HepG2 (cell line): ENCODE data around the gene BMF. TPM values are rescaled to one million over a fixed set of nuclear protein-coding genes. Genes with fewer than 3 reads are reported as not detected.

ENCODE experiments used
- JUND ChIP-seq: sonication (generic); formaldehyde crosslinking; IDR thresholded peaks from 2 replicates; pipeline ENCODE4 v1.8.0; 2022; ENCODE audit warnings: mild to moderate bottlenecking, missing genetic modification reagents
- NONO ChIP-seq, 2 experiments: fragments of 450-650 bp in 1 of 2; sonication (generic) in 1 of 2; formaldehyde crosslinking in 1 of 2; IDR thresholded peaks in 1 of 2; conservative IDR thresholded peaks in 1 of 2; 2 replicates each; pipeline versions ENCODE4 v1.6.1 to v1.8.0; 2017 to 2022; ENCODE audit warnings: mild to moderate bottlenecking in 1 of 2, missing genetic modification reagents in 1 of 2, moderate library complexity in 1 of 2
- RNF2 ChIP-seq: fragments of 450-650 bp; conservative IDR thresholded peaks from 2 replicates; pipeline ENCODE4 v1.6.1; 2016; ENCODE audit warnings: low read depth
- XRCC5 ChIP-seq: fragments of 200-400 bp; formaldehyde crosslinking; optimal IDR thresholded peaks from 2 replicates; pipeline ENCODE3; 2017; ENCODE audit warnings: mild to moderate bottlenecking, low read length
- ZBTB3 ChIP-seq: sonication (generic); formaldehyde crosslinking; IDR thresholded peaks from 2 replicates; pipeline ENCODE4 v1.4.0; 2020; ENCODE audit warnings: low read depth, mild to moderate bottlenecking, moderate library complexity, missing genetic modification reagents, borderline replicate concordance
- ZNF234 ChIP-seq: sonication (generic); formaldehyde crosslinking; conservative IDR thresholded peaks from 2 replicates; pipeline ENCODE4 v1.5.1; 2020; ENCODE audit warnings: mild to moderate bottlenecking, missing genetic modification reagents
- ZNF264 ChIP-seq: sonication (generic); formaldehyde crosslinking; IDR thresholded peaks from 2 replicates; pipeline ENCODE4 v1.4.0; 2020; ENCODE audit warnings: missing genetic modification reagents
- ZNF460 ChIP-seq: sonication (generic); formaldehyde crosslinking; IDR thresholded peaks from 2 replicates; pipeline ENCODE4 v1.5.1; 2020; ENCODE audit warnings: missing genetic modification reagents, mild to moderate bottlenecking, borderline replicate concordance
- ZNF510 ChIP-seq: sonication (generic); formaldehyde crosslinking; IDR thresholded peaks from 2 replicates; pipeline ENCODE4 v1.4.0; 2020; ENCODE audit warnings: low read depth, mild to moderate bottlenecking, missing genetic modification reagents
- ZNF878 ChIP-seq: sonication (generic); formaldehyde crosslinking; IDR thresholded peaks from 2 replicates; pipeline ENCODE4 v1.8.1; 2023; ENCODE audit warnings: mild to moderate bottlenecking, missing genetic modification reagents, moderate library complexity
- ZSCAN29 ChIP-seq: sonication (generic); formaldehyde crosslinking; conservative IDR thresholded peaks from 2 replicates; pipeline ENCODE4 v1.4.0; 2020; ENCODE audit warnings: mild to moderate bottlenecking, missing genetic modification reagents
- polyA plus RNA-seq, 8 experiments: library from polyadenylated mRNA; depleted of rRNA in 3 of 8; stranded (reverse) in 7 of 8; unstranded in 1 of 8; fragments of >200 nt; fragmentation: Illumina TruSeq in 4 of 8; extraction: Trizol in 4 of 8; gene quantifications; 2 replicates each; pipeline versions ENCODE4 v1.2.1 to v1.2.3, GENCODE V29; 2011 to 2016; ENCODE audit warnings: low read depth in 4 of 8, missing spikeins in 1 of 8, mixed read lengths in 1 of 8; ENCODE audit not compliant: insufficient read depth in 1 of 8
- total RNA-seq, 5 experiments: library from RNA; depleted of rRNA; stranded (reverse); fragments of >200 nt; fragmentation: Illumina TruSeq; extraction: Trizol; gene quantifications; 2 replicates each; pipeline ENCODE4 v1.2.3, GENCODE V29; 2016; ENCODE audit warnings: low read depth in 1 of 5
- TF ChIP-seq, protein P1 (sequence below): sonication (generic); formaldehyde crosslinking; IDR thresholded peaks from 2 replicates; pipeline ENCODE4 v1.5.0; 2020; ENCODE audit warnings: mild to moderate bottlenecking, missing genetic modification reagents, moderate library complexity
- TF ChIP-seq, protein P2 (sequence below): IDR thresholded peaks from 2 replicates; pipeline ENCODE4 v1.6.1; 2016
- TF ChIP-seq, protein P3 (sequence below): sonication (generic); formaldehyde crosslinking; IDR thresholded peaks from 2 replicates; pipeline ENCODE4 v1.5.0; 2020; ENCODE audit warnings: mild to moderate bottlenecking, missing genetic modification reagents, borderline replicate concordance
- TF ChIP-seq, protein P4 (sequence below): sonication (generic); formaldehyde crosslinking; IDR thresholded peaks from 2 replicates; pipeline ENCODE4 v1.9.0; 2022; ENCODE audit warnings: low read depth, missing genetic modification reagents
- TF ChIP-seq, protein P5 (sequence below): sonication (generic); formaldehyde crosslinking; IDR thresholded peaks from 2 replicates; pipeline ENCODE4 v1.4.0; 2020; ENCODE audit warnings: missing genetic modification reagents, borderline replicate concordance

Gene BMF
- total and polyA plus RNA-seq, 2 of the 13 experiments (the other 11 are each of a cell fraction or from before 2014, with no cell fraction given): 8.7 to 15.9 TPM

DNA sequence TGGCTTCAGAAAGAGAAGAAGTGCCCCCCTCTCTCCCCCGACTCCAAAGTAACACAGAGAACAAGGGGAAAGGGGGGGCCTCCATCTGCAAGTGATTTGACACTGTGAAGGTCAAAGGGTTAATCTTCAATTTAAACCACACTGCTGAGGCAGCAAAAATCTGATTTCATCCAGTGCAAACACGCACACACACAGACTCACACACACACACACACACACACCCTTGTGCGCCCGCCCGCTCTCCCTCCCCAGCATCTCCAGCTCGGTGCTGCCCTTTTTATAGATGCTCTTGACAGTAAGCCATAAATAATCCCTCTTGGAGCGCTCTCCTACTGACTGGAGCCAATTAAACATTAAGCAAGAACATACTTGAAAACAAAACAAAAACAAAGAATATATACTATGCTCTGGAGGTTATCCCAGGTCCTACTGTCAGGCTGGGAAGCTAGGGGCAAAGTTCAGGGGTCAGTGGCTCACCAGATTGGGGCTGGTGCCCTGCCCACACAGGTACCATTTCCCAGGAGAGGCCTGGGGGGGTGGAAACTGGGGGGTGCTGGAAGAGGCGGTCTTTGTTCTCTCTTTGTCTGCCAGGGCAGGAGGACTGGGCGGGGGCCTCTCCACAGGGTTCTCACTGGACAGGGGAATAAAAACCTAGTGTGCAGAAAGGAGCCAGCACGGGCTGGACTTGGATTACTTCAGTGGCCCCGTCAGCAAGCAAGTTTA is 16.3 kb downstream of the BMF start (continued):
- TF ChIP-seq, protein P1, sequence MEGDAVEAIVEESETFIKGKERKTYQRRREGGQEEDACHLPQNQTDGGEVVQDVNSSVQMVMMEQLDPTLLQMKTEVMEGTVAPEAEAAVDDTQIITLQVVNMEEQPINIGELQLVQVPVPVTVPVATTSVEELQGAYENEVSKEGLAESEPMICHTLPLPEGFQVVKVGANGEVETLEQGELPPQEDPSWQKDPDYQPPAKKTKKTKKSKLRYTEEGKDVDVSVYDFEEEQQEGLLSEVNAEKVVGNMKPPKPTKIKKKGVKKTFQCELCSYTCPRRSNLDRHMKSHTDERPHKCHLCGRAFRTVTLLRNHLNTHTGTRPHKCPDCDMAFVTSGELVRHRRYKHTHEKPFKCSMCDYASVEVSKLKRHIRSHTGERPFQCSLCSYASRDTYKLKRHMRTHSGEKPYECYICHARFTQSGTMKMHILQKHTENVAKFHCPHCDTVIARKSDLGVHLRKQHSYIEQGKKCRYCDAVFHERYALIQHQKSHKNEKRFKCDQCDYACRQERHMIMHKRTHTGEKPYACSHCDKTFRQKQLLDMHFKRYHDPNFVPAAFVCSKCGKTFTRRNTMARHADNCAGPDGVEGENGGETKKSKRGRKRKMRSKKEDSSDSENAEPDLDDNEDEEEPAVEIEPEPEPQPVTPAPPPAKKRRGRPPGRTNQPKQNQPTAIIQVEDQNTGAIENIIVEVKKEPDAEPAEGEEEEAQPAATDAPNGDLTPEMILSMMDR (CRISPR knock-in tag): no peak
- 0 out of 2 replicates have a peak, but pooled peaks have one; percentile 11 for TF ChIP-seq ZNF460 (CRISPR knock-in tag)
- TF ChIP-seq, protein P2, sequence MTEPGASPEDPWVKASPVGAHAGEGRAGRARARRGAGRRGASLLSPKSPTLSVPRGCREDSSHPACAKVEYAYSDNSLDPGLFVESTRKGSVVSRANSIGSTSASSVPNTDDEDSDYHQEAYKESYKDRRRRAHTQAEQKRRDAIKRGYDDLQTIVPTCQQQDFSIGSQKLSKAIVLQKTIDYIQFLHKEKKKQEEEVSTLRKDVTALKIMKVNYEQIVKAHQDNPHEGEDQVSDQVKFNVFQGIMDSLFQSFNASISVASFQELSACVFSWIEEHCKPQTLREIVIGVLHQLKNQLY (CRISPR knock-in tag): 0 out of 2 replicates have a peak, but pooled peaks have one; percentile 21
- TF ChIP-seq, protein P3, sequence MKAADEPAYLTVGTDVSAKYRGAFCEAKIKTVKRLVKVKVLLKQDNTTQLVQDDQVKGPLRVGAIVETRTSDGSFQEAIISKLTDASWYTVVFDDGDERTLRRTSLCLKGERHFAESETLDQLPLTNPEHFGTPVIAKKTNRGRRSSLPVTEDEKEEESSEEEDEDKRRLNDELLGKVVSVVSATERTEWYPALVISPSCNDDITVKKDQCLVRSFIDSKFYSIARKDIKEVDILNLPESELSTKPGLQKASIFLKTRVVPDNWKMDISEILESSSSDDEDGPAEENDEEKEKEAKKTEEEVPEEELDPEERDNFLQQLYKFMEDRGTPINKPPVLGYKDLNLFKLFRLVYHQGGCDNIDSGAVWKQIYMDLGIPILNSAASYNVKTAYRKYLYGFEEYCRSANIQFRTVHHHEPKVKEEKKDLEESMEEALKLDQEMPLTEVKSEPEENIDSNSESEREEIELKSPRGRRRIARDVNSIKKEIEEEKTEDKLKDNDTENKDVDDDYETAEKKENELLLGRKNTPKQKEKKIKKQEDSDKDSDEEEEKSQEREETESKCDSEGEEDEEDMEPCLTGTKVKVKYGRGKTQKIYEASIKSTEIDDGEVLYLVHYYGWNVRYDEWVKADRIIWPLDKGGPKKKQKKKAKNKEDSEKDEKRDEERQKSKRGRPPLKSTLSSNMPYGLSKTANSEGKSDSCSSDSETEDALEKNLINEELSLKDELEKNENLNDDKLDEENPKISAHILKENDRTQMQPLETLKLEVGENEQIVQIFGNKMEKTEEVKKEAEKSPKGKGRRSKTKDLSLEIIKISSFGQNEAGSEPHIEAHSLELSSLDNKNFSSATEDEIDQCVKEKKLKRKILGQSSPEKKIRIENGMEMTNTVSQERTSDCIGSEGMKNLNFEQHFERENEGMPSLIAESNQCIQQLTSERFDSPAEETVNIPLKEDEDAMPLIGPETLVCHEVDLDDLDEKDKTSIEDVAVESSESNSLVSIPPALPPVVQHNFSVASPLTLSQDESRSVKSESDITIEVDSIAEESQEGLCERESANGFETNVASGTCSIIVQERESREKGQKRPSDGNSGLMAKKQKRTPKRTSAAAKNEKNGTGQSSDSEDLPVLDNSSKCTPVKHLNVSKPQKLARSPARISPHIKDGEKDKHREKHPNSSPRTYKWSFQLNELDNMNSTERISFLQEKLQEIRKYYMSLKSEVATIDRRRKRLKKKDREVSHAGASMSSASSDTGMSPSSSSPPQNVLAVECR (CRISPR knock-in tag): peak; percentile 44; the same call in 1 of the 2 replicates
- peak; percentile 69 for TF ChIP-seq XRCC5
- TF ChIP-seq, protein P4, sequence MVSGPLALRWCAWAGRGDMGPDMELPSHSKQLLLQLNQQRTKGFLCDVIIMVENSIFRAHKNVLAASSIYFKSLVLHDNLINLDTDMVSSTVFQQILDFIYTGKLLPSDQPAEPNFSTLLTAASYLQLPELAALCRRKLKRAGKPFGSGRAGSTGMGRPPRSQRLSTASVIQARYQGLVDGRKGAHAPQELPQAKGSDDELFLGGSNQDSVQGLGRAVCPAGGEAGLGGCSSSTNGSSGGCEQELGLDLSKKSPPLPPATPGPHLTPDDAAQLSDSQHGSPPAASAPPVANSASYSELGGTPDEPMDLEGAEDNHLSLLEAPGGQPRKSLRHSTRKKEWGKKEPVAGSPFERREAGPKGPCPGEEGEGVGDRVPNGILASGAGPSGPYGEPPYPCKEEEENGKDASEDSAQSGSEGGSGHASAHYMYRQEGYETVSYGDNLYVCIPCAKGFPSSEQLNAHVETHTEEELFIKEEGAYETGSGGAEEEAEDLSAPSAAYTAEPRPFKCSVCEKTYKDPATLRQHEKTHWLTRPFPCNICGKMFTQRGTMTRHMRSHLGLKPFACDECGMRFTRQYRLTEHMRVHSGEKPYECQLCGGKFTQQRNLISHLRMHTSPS (CRISPR knock-in tag): peak; percentile 82
- no peak for TF ChIP-seq RNF2
- 0 out of 2 replicates have a peak, but pooled peaks have one; percentile 35 for TF ChIP-seq ZSCAN29 (CRISPR knock-in tag)
- TF ChIP-seq NONO (IDR thresholded peaks at IDR 0.05): no peak
- TF ChIP-seq NONO (CRISPR knock-in tag; conservative IDR thresholded peaks at IDR 0.05): 0 out of 2 replicates have a peak, but pooled peaks have one; percentile 7
- TF ChIP-seq ZNF878 (CRISPR knock-in tag): peak; percentile 53; the same call in 1 of the 2 replicates
- peak; percentile 85; the same call in 1 of the 2 replicates for TF ChIP-seq ZBTB3 (CRISPR knock-in tag)
- peak; percentile 31; the same call in 1 of the 2 replicates for TF ChIP-seq ZNF510 (CRISPR knock-in tag)
- TF ChIP-seq, protein P5, sequence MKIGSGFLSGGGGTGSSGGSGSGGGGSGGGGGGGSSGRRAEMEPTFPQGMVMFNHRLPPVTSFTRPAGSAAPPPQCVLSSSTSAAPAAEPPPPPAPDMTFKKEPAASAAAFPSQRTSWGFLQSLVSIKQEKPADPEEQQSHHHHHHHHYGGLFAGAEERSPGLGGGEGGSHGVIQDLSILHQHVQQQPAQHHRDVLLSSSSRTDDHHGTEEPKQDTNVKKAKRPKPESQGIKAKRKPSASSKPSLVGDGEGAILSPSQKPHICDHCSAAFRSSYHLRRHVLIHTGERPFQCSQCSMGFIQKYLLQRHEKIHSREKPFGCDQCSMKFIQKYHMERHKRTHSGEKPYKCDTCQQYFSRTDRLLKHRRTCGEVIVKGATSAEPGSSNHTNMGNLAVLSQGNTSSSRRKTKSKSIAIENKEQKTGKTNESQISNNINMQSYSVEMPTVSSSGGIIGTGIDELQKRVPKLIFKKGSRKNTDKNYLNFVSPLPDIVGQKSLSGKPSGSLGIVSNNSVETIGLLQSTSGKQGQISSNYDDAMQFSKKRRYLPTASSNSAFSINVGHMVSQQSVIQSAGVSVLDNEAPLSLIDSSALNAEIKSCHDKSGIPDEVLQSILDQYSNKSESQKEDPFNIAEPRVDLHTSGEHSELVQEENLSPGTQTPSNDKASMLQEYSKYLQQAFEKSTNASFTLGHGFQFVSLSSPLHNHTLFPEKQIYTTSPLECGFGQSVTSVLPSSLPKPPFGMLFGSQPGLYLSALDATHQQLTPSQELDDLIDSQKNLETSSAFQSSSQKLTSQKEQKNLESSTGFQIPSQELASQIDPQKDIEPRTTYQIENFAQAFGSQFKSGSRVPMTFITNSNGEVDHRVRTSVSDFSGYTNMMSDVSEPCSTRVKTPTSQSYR (CRISPR knock-in tag): peak; percentile 23; the same call in 1 of the 2 replicates
- no peak for TF ChIP-seq ZNF264 (CRISPR knock-in tag)
- TF ChIP-seq JUND (CRISPR knock-in tag): peak; percentile 17; the same call in 1 of the 2 replicates
- TF ChIP-seq ZNF234 (CRISPR knock-in tag): no peak
